GM21447 (cell line): ENCODE results near the gene ST3GAL3.

Source experiments
- ATAC-seq: cut with Tn5 transposase; IDR thresholded peaks from one replicate; pipeline ENCODE4 v1.9.1; 2021; ENCODE audit not compliant: unreplicated experiment

Gene ST3GAL3

GRCh38 chr1:43958351-43959255 is 251.3 kb downstream of the ST3GAL3 start:
- no peak for ATAC-seq

DNA sequence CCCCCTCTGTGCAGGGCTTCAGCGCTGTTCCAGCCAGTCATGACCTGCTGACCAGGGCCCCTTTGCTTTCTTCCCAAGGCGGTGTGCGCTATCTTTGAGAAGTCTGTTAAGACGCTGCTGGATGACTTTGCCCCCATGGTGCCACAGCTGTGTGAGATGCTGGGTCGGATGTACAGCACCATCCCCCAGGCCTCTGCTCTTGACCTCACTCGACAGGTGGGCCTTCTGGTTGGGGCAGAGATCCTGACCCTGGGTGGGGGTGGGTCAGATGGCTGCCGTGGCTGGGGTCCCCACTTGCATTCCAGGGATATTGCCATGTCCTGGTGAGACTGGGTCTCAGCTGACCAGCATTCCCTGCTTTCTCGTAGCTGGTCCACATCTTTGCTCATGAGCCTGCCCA is 253.5 kb downstream of the ST3GAL3 start:
- no peak for ATAC-seq

DNA sequence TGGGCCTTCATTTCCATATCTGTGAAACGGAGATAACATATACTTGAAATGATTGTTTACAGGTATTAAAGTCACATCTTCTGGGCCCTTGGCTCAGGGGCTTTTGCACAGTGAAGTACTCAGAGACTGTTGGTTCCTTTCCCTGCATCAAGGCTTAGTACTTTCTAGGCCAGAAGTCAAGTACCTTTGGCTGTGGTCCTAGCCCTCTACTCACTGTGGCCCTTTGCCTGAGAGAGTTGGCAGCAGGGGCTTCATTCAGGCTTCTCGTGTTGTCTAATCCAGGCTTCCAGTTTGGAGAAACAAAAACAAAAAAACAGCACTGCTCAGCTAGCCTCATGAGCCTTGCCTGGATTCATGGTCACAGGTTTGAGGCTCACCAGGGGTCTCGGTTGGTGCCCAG is 254.4 kb downstream of the ST3GAL3 start:
- no peak for ATAC-seq

DNA sequence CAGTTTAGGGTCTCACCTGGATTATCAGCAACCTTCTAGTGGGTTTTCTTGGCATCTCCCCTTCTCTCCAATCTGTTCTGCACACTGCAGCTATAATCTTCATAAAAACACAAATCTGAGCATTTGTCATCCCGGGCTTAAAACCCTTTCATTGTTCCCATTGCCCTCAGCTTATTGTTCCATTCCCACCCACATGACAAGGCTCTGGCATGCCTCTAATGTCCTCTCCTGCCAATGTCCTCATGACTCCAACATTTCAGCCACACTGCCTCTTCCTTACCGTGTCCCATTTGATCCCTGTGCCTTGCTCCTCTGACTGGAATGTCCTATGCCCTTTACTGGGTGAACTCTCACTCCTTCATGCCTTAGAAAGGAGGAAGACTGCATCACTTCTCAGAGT is 255.0 kb downstream of the ST3GAL3 start:
- no peak for ATAC-seq

DNA sequence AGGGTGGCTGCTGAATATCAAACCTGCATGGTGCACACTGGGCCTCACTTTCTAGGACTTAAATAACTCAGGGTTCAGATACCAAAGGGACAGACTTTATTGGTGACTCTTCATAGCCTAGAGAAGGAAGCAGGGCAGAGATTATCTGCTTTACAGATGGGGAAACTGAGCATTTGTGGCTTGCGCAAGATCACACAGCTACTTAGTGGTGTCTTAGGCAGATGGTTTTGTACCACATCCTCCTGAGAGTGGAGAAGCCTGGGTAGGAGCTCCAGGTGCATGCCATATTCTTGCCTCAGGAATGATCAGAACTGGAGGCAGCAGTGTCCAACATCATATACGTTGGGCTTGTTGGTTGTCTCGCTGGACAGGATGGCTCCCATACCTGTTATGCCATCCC is 255.7 kb downstream of the ST3GAL3 start:
- ATAC-seq: no peak

GRCh38 chr1:43963890-43964289 is 256.6 kb downstream of the ST3GAL3 start:
- no peak for ATAC-seq

GRCh38 chr1:43965316-43965715 is 258.0 kb downstream of the ST3GAL3 start:
- no peak for ATAC-seq

- no peak for ATAC-seq
Measured at GRCh38 chr1:43968348-43968948, 261.1 kb downstream of the ST3GAL3 start.

GRCh38 chr1:43969416-43969745 is 262.0 kb downstream of the ST3GAL3 start:
- no peak for ATAC-seq

DNA sequence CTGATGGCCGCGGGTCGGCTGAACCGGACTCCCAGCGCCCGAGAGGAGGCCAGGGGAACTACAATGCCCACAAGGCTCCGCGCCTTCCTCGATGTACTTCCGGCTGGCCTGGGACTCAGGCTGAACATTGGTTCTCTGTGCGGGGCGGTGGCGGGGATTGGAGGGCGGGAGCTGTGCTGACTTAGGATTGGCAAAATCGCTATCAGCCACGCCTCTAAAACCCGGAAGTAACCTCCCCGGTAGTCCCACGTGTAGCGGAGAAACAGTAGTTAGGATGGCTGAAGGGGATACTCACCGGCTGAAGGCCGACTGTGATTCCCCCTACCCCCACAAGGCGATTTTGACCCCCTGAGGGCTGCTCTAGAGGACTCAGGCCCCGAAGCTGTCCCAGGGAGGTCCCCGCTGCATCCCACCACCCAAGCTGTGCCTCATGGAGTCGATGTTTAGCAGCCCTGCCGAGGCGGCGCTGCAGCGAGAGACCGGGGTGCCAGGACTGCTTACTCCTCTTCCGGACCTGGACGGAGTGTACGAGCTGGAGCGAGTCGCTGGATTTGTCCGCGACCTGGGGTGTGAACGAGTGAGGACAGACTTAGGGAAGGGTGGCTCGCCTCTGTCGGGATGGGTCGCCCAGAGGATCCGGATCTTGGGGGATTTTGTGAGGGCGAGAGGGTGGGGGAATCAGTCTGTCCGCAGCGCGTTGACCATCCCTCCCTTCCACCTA is 262.6 kb downstream of the ST3GAL3 start, which contains the start of gene DPH2:
Gene DPH2, plus strand, starts transcription at position 265 of the 721 bp plus-strand sequence. Its CDS starts 166 bp downstream, at position 431.
- ATAC-seq: peak; percentile 81

GRCh38 chr1:43970502-43970901 is 263.2 kb downstream of the ST3GAL3 start:
- no peak for ATAC-seq

- ATAC-seq: no peak
Measured at GRCh38 chr1:43970911-43971310, 263.6 kb downstream of the ST3GAL3 start.

GRCh38 chr1:43971336-43971980 is 264.1 kb downstream of the ST3GAL3 start:
- no peak for ATAC-seq

DNA sequence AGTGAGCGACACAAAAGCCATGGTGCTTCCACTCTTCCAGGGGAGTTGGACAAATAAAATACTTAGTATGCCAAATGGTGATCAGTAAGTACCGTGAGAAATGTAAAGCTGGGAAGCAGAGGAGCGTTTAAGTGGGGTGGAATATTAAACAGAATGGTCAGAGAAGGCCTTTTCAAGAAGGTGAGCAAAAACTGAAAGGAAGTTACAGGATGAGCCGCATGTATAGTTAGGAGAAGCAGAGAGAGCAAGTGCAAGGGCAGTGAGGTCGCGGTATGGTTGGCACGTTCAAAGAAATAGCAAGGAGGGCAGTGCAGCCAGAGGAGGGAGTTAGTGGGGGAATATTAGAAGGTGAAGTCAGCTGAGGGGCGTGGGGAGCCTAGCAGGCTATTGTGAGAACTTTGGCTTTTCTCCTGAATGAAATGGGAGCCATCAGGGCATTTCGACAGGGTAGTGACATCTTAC is 266.7 kb downstream of the ST3GAL3 start:
- no peak for ATAC-seq

- ATAC-seq: peak; percentile 64
Measured at GRCh38 chr1:43974443-43975248, 267.3 kb downstream of the ST3GAL3 start, which contains the start of gene ATP6V0B. Gene ATP6V0B (plus strand): TSS chr1:43974960. CDS start chr1:43975041, 81 bp downstream.

DNA sequence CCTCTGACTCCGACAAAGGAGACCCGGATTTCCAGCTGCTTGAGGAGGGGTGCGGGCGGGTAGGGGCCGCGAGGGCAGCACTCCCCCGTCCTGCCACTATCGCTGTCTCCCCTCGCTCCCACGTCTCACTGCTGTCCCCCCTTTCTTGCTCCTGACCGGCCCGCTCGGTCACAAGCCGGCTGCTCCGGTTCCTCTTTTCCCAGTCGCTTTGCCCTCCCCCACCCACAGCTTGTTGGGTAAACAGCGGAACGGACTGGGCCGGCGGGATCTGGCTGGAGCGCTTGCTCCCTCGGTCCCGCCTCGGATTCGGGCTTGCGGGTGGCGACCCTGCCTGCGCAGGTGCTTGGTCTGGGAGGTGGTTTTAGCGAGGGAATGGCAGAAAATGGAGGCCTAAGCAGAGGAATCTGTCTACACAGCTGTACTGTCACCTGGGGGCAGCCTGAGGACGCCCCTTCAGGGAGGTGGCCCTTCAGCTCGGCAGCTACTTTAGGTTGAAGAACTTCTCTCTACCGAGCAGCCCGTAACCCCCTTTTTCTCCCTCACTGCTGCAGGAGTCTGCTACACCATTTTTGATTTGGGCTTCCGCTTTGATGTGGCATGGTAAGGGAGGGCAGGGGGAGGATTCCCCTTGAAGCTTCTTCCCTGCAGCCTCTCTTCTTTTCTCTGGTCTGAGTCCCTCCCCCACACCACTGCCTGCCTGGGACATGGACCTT is 268.1 kb downstream of the ST3GAL3 start:
- no peak for ATAC-seq

DNA sequence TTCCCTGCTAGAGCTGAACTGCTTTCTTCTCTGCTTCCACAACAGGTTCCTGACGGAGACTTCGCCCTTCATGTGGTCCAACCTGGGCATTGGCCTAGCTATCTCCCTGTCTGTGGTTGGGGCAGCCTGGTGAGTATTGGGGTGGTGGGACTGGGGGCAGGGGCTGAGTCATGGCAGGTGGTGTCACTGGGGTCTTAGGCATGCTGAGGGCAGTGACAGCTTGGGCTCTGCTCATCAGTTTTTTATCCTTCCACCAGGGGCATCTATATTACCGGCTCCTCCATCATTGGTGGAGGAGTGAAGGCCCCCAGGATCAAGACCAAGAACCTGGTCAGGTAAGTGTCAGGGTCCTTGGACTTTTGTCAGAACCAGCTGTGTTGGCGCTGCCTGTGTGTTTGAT is 268.7 kb downstream of the ST3GAL3 start:
- ATAC-seq: no peak

GRCh38 chr1:43976890-43977289 is 269.6 kb downstream of the ST3GAL3 start:
- ATAC-seq: no peak

DNA sequence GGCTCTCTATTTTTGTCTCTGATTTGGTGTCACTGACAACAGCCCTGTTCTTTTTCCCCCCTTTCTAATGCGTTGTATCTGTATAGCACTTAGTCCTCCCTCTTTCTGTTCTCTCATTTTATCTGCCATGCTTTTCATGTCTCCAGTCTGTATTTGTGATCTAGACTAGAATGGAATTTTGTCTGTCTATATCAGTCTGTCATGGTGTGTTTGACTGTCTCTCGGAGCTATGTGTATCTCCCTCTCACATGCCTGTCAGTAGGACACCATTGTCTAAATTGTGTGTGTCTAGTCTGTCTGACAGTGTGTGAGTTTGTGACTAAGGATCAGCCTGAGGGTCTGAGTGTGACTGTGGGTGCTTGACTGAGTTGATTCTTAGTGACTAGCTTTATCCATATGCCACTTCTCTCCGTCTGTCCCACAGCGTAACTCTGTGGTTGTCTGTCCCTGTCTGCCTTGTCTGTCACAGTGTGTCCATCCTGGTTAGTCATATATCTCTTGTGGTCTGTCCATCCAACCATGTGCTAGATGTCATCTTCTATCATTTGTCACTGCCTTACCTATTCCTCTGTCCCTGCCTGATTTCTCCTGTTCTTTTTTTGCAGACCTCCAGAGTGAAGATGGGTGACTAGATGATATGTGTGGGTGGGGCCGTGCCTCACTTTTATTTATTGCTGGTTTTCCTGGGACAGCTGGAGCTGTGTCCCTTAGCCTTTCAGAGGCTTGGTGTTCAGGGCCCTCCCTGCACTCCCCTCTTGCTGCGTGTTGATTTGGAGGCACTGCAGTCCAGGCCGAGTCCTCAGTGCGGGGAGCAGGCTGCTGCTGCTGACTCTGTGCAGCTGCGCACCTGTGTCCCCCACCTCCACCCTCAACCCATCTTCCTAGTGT is 270.3 kb downstream of the ST3GAL3 start:
- no peak for ATAC-seq
